Heart left ventricle (tissue), 13 donors: ENCODE data around the gene VRK2.

Experiments
- CTCF ChIP-seq, 12 donors: fragments of 200-600 bp; sonication (generic) in 4 of 12; IDR thresholded peaks; one replicate each; pipeline versions ENCODE4 v1.5.0 to v1.8.0; 2018 to 2022; ENCODE audit warnings: antibody characterized with exemption in 12 of 12, mild to moderate bottlenecking in 5 of 12
- POLR2A ChIP-seq, 2 donors: fragments of 450-650 bp; IDR thresholded peaks; one replicate each; pipeline ENCODE4 v1.6.1; 2017; ENCODE audit warnings: antibody characterized with exemption in 2 of 2, mild to moderate bottlenecking in 2 of 2, moderate library complexity in 2 of 2
- donor health status: ischemic (EF 13 %, LVEDD 7.1; RV severe dilation, severe dysfunction).
- donor health status: DM: no; HTN: yes; CAD: no.
- donor health status: DM: no; HTN: no; CAD: no.
- donor health status: ischemic (EF 25% LVEDD 6.9; RV normal size, moderate dysfunction).
- donor health status: ischemic (EF 25% LVEDD 5.7; RV mildly dilated, moderate dysfunction).
- donor health status: ischemic (EF 35%, LVEDD 5.7; RV mildly dilated, moderate dysfunction).
- donor health status: nonischemic (EF 11% LVEDD 7.7; RV severe dilation, severe dysfunction).
- donor health status: DM: yes; HTN: yes; CAD: no.
- donor health status: PGD.
- donor health status: ischemic (EF 29% LVEDD 5.4; RV normal size, mild dysfunction).
- donor health status: nonischemic (EF 23%, LVEDD 6.1; RV moderate dilation, normal function).

GRCh38 chr2:58055033-58055786 is 8.6 kb downstream of the VRK2 start:
- TF ChIP-seq CTCF (IDR thresholded peaks at IDR 0.05) = no peak
- TF ChIP-seq POLR2A (IDR thresholded peaks at IDR 0.05) = no peak
